Naive thymus-derived CD4-positive, alpha-beta T cell (primary cell): ENCODE data around the gene USP17L27. TPM values are rescaled to one million over a fixed set of nuclear protein-coding genes. Genes with fewer than 3 reads are reported as not detected.
"Not testable (repeated sequence)": the region's sequence is repeated elsewhere in the genome, so short reads cannot be mapped to it uniquely, and the experiment has no call there.

Experiments used
- ATAC-seq: fragments of 150-1000 bp; cut with Tn5 transposase; 2 replicates; pipeline ENCODE4 v1.10.0; 2021; ENCODE audit warnings: mild to moderate bottlenecking, moderate library complexity
- CTCF ChIA-PET: fragments of 350-600 bp; sonication (Branson Sonifier 250); formaldehyde crosslinking; loops from one replicate; lab custom pipeline; 2021; ENCODE audit warnings: antibody characterized with exemption; lab: Charles Lee
- POLR2A ChIA-PET: fragments of 350-600 bp; sonication (Branson Sonifier 250); formaldehyde crosslinking; loops from one replicate; lab custom pipeline; 2021; ENCODE audit warnings: antibody characterized with exemption, inconsistent platforms; lab: Charles Lee
- DNase-seq, 9 donors: peaks; one replicate each; pipeline versions ENCODE4 v3.0.0 to v3.0.0-alpha.2; 2020 to 2022; ENCODE audit warnings: mixed read lengths in 1 of 9
- H3K27ac ChIP-seq: one replicate; pipeline ENCODE4 v1.7.0; 2013; ENCODE audit warnings: mild to moderate bottlenecking, low read depth, low read length, moderate library complexity
- H3K27me3 ChIP-seq, 2 donors: one replicate each; pipeline ENCODE4 v1.7.0; 2013; ENCODE audit warnings: low read length in 2 of 2, mild to moderate bottlenecking in 2 of 2, moderate library complexity in 2 of 2; ENCODE audit not compliant: control insufficient read depth in 2 of 2, insufficient read depth in 2 of 2
- H3K36me3 ChIP-seq, 3 experiments: 1 replicate in 2 of 3; 2 replicates in 1 of 3; pipeline ENCODE4 v1.7.0; 2013; ENCODE audit warnings: low read length in 3 of 3, mild to moderate bottlenecking in 3 of 3, moderate library complexity in 1 of 3; ENCODE audit not compliant: insufficient read depth in 3 of 3, control insufficient read depth in 2 of 3
- H3K4me1 ChIP-seq, 2 donors: one replicate each; pipeline ENCODE4 v1.7.0; 2013; ENCODE audit warnings: low read length in 2 of 2, mild to moderate bottlenecking in 2 of 2, moderate library complexity in 1 of 2; ENCODE audit not compliant: control insufficient read depth in 2 of 2, insufficient read depth in 2 of 2
- H3K4me3 ChIP-seq: 2 replicates; pipeline ENCODE4 v1.7.0; 2013; ENCODE audit warnings: mild to moderate bottlenecking, low read length
- H3K9me3 ChIP-seq, 3 experiments: 1 replicate in 2 of 3; 2 replicates in 1 of 3; pipeline ENCODE4 v1.7.0; 2013; ENCODE audit warnings: low read length in 3 of 3; ENCODE audit not compliant: control insufficient read depth in 2 of 3
- H3K27ac Mint-ChIP-seq, 9 donors: one replicate each; pipeline ENCODE4 v1.8.0; 2020 to 2022; ENCODE audit warnings: mixed read lengths in 9 of 9, mild to moderate bottlenecking in 8 of 9, moderate library complexity in 5 of 9, inconsistent platforms in 2 of 9
- H3K27me3 Mint-ChIP-seq, 5 donors: one replicate each; pipeline ENCODE4 v1.8.0; 2021 to 2022; ENCODE audit warnings: mixed read lengths in 5 of 5, mild to moderate bottlenecking in 1 of 5
- H3K36me3 Mint-ChIP-seq, 5 donors: one replicate each; pipeline ENCODE4 v1.8.0; 2020 to 2022; ENCODE audit warnings: mixed read lengths in 5 of 5, mild to moderate bottlenecking in 3 of 5, inconsistent platforms in 1 of 5
- H3K4me1 Mint-ChIP-seq, 7 donors: one replicate each; pipeline ENCODE4 v1.8.0; 2020 to 2022; ENCODE audit warnings: mixed read lengths in 7 of 7, mild to moderate bottlenecking in 3 of 7, inconsistent platforms in 1 of 7
- H3K4me3 Mint-ChIP-seq, 10 donors: one replicate each; pipeline ENCODE4 v1.8.0; 2020 to 2022; ENCODE audit warnings: mild to moderate bottlenecking in 10 of 10, mixed read lengths in 10 of 10, moderate library complexity in 6 of 10, inconsistent platforms in 2 of 10
- H3K9me3 Mint-ChIP-seq, 11 donors: one replicate each; pipeline ENCODE4 v1.8.0; 2020 to 2022; ENCODE audit warnings: mixed read lengths in 11 of 11, mild to moderate bottlenecking in 4 of 11, inconsistent platforms in 1 of 11, moderate library complexity in 1 of 11
- intact Hi-C, 2 donors: fragments of 100-400 bp; cut with micrococcal nuclease; formaldehyde crosslinking; loops; one replicate each; pipeline ENCODE4 v1.15.1; 2023
- polyA plus RNA-seq, 2 donors: library from polyadenylated mRNA; unstranded; fragments of 300-500 nt; fragmentation: Illumina TruSeq; gene quantifications; one replicate each; pipeline ENCODE4 v1.2.3, GENCODE V29; 2021
- total RNA-seq, 6 experiments: library from RNA in 5 of 6; stranded (reverse) in 5 of 6; gene quantifications; 1 replicate in 5 of 6; 2 replicates in 1 of 6; pipeline ENCODE4 v1.2.3 and lab custom pipeline; 2021 to 2026

USP17L27 gene
- total and polyA plus RNA-seq, 7 experiments from 2014 or later: not detected

GRCh38 chr4:9389001-9389400 is 45.1 kb downstream of the USP17L27 start:
- H3K9me3 Mint-ChIP-seq, H3K36me3 Mint-ChIP-seq, H3K27ac ChIP-seq, CTCF ChIA-PET, ATAC-seq, H3K36me3 ChIP-seq, H3K9me3 ChIP-seq, intact Hi-C loops, DNase-seq, H3K4me3 Mint-ChIP-seq, H3K27ac Mint-ChIP-seq, H3K4me3 ChIP-seq, POLR2A ChIA-PET, H3K4me1 ChIP-seq, H3K4me1 Mint-ChIP-seq, H3K27me3 ChIP-seq: not testable (repeated sequence)
- H3K27me3 Mint-ChIP-seq: peaks cover 4 to 14% (median 9%) of the 10 kb centered on the region in 5 donors

Other genes starting within 250 kb of the USP17L27 start
- not detected for gene FAM90A26, start 173.7 kb upstream of the USP17L27 start, total RNA-seq
- not detected for gene FAM90A26, start 173.7 kb upstream of the USP17L27 start, polyA plus RNA-seq
- not detected for gene USP17L10, start 133.5 kb upstream of the USP17L27 start, total RNA-seq
- not detected for gene USP17L10, start 133.5 kb upstream of the USP17L27 start, polyA plus RNA-seq
- gene USP17L11, start 128.7 kb upstream of the USP17L27 start, total RNA-seq: not detected
- gene USP17L11, start 128.7 kb upstream of the USP17L27 start, polyA plus RNA-seq: not detected
- gene USP17L12, start 124.0 kb upstream of the USP17L27 start, total RNA-seq: not detected
- not detected for gene USP17L12, start 124.0 kb upstream of the USP17L27 start, polyA plus RNA-seq
- gene USP17L13, start 119.3 kb upstream of the USP17L27 start, total RNA-seq: not detected
- gene USP17L13, start 119.3 kb upstream of the USP17L27 start, polyA plus RNA-seq: not detected
- not detected for gene USP17L15, start 109.8 kb upstream of the USP17L27 start, total RNA-seq
- not detected for gene USP17L15, start 109.8 kb upstream of the USP17L27 start, polyA plus RNA-seq
- not detected for gene USP17L17, start 100.3 kb upstream of the USP17L27 start, total RNA-seq
- not detected for gene USP17L17, start 100.3 kb upstream of the USP17L27 start, polyA plus RNA-seq
- gene USP17L18, start 95.5 kb upstream of the USP17L27 start, total RNA-seq: not detected
- not detected for gene USP17L18, start 95.5 kb upstream of the USP17L27 start, polyA plus RNA-seq
- gene USP17L19, start 90.8 kb upstream of the USP17L27 start, total RNA-seq: not detected
- gene USP17L19, start 90.8 kb upstream of the USP17L27 start, polyA plus RNA-seq: not detected
- gene USP17L20, start 86.0 kb upstream of the USP17L27 start, total RNA-seq: not detected
- not detected for gene USP17L20, start 86.0 kb upstream of the USP17L27 start, polyA plus RNA-seq
- gene USP17L21, start 81.3 kb upstream of the USP17L27 start, total RNA-seq: not detected
- gene USP17L21, start 81.3 kb upstream of the USP17L27 start, polyA plus RNA-seq: not detected
- not detected for gene USP17L22, start 76.5 kb upstream of the USP17L27 start, total RNA-seq
- gene USP17L22, start 76.5 kb upstream of the USP17L27 start, polyA plus RNA-seq: not detected
- gene USP17L24, start 19.0 kb upstream of the USP17L27 start, total RNA-seq: not detected
- gene USP17L24, start 19.0 kb upstream of the USP17L27 start, polyA plus RNA-seq: not detected
- gene USP17L25, start 14.2 kb upstream of the USP17L27 start, total RNA-seq: not detected
- gene USP17L25, start 14.2 kb upstream of the USP17L27 start, polyA plus RNA-seq: not detected
- gene USP17L26, start 9.5 kb upstream of the USP17L27 start, total RNA-seq: not detected
- not detected for gene USP17L26, start 9.5 kb upstream of the USP17L27 start, polyA plus RNA-seq
- gene USP17L5, start 4.7 kb upstream of the USP17L27 start, total RNA-seq: not detected
- gene USP17L5, start 4.7 kb upstream of the USP17L27 start, polyA plus RNA-seq: not detected
- gene USP17L28, start 4.7 kb downstream of the USP17L27 start, total RNA-seq: not detected
- gene USP17L28, start 4.7 kb downstream of the USP17L27 start, polyA plus RNA-seq: not detected
- not detected for gene USP17L29, start 9.5 kb downstream of the USP17L27 start, total RNA-seq
- gene USP17L29, start 9.5 kb downstream of the USP17L27 start, polyA plus RNA-seq: not detected
- gene USP17L30, start 19.0 kb downstream of the USP17L27 start, total RNA-seq: not detected
- gene USP17L30, start 19.0 kb downstream of the USP17L27 start, polyA plus RNA-seq: not detected
- not detected for gene DEFB131A, start 100.3 kb downstream of the USP17L27 start, total RNA-seq
- gene DEFB131A, start 100.3 kb downstream of the USP17L27 start, polyA plus RNA-seq: not detected